GM20431 (cell line): Measurements from ENCODE around the gene CTTN.

Source experiments
- in situ Hi-C: fragments of 300-500 bp; cut with MseI, MboI; formaldehyde crosslinking; loops from one replicate; pipeline ENCODE4 v1.15.0; 2020; ENCODE audit warnings: low sequenced_read_pairs; ENCODE audit not compliant: unreplicated experiment

The CTTN gene

GRCh38 chr11:70467201-70468085 lies 69.1 kb downstream of the CTTN start:
- in situ Hi-C loops, result loop anchor here (25.0 kb wide), 1 partner anchor 295 kb away; no protein-coding TSS in a partner anchor

GRCh38 chr11:70468256-70469195 lies 70.2 kb downstream of the CTTN start:
- in situ Hi-C loops, result loop anchor here (25.0 kb wide), 1 partner anchor 294 kb away; no protein-coding TSS in a partner anchor

GRCh38 chr11:70470127-70470526 lies 71.8 kb downstream of the CTTN start:
- in situ Hi-C loops, result loop anchor here (25.0 kb wide), 1 partner anchor 292 kb away; no protein-coding TSS in a partner anchor

GRCh38 chr11:70471254-70471653 lies 72.9 kb downstream of the CTTN start:
- in situ Hi-C loops, result loop anchor here (25.0 kb wide), 1 partner anchor 291 kb away; no protein-coding TSS in a partner anchor

GRCh38 chr11:70472240-70472639 lies 73.9 kb downstream of the CTTN start:
- in situ Hi-C loops, result loop anchor here (25.0 kb wide), 1 partner anchor 290 kb away; no protein-coding TSS in a partner anchor

- in situ Hi-C loops, result loop anchor here (25.0 kb wide), 1 partner anchor 289 kb away; no protein-coding TSS in a partner anchor
Observed at GRCh38 chr11:70473186-70473872, 75.0 kb downstream of the CTTN start.

GRCh38 chr11:70473873-70474690 lies 75.8 kb downstream of the CTTN start:
- in situ Hi-C loops, result loop anchor here (25.0 kb wide), 1 partner anchor 288 kb away; no protein-coding TSS in a partner anchor

GRCh38 chr11:70474710-70475109 lies 76.4 kb downstream of the CTTN start:
- in situ Hi-C loops, result loop anchor here (25.0 kb wide), 1 partner anchor 288 kb away; no protein-coding TSS in a partner anchor

- in situ Hi-C loops, result no loop called here
Observed at GRCh38 chr11:70476669-70477068, 78.3 kb downstream of the CTTN start.

GRCh38 chr11:70477176-70477575 lies 78.8 kb downstream of the CTTN start:
- in situ Hi-C loops, result no loop called here

GRCh38 chr11:70477609-70478008 lies 79.3 kb downstream of the CTTN start:
- in situ Hi-C loops, result no loop called here

- in situ Hi-C loops, result no loop called here
Observed at GRCh38 chr11:70478166-70478890, 80.0 kb downstream of the CTTN start.

- in situ Hi-C loops, result no loop called here
Observed at GRCh38 chr11:70480711-70481110, 82.4 kb downstream of the CTTN start.

GRCh38 chr11:70481625-70482528 lies 83.5 kb downstream of the CTTN start:
- in situ Hi-C loops, result no loop called here

- in situ Hi-C loops, result no loop called here
Observed at GRCh38 chr11:70482529-70482917, 84.2 kb downstream of the CTTN start.

- in situ Hi-C loops, result no loop called here
Observed at GRCh38 chr11:70483077-70483861, 84.9 kb downstream of the CTTN start.
